HL-60 (cell line): ENCODE measurements around the gene ZNF837.

Source experiments
- DNase-seq, 2 experiments: peaks; one replicate each; pipeline ENCODE4 v3.0.0-alpha.2; 2010 to 2020; ENCODE audit warnings: low read depth in 1 of 2, low spot score in 1 of 2
- H3K27ac ChIP-seq: fragments of 250-450 bp; sonication (Bioruptor Pico); replicated peaks from 2 replicates; pipeline ENCODE4 v1.5.1; 2020; ENCODE audit warnings: mild to moderate bottlenecking, moderate library complexity
- H3K27me3 ChIP-seq: fragments of 250-450 bp; sonication (Bioruptor Pico); 2 replicates; pipeline ENCODE4 v1.5.1; 2021; ENCODE audit warnings: mild to moderate bottlenecking, moderate library complexity; ENCODE audit not compliant: insufficient read depth, poor library complexity, severe bottlenecking
- H3K4me3 ChIP-seq: replicated peaks from 2 replicates; pipeline ENCODE4 v1.5.1; 2011; ENCODE audit warnings: mild to moderate bottlenecking, control low read depth, low read length; ENCODE audit not compliant: insufficient read depth
- GABPA ChIP-seq: IDR thresholded peaks from 2 replicates; pipeline ENCODE4 v1.6.1; 2012; ENCODE audit warnings: low read depth
- POLR2AphosphoS5 ChIP-seq: IDR thresholded peaks from 2 replicates; pipeline ENCODE4 v1.6.1; 2012; ENCODE audit warnings: low read depth
- REST ChIP-seq: IDR thresholded peaks from 2 replicates; pipeline ENCODE4 v1.6.1; 2012; ENCODE audit warnings: low read depth; ENCODE audit not compliant: insufficient replicate concordance
- SPI1 ChIP-seq: IDR thresholded peaks from 2 replicates; pipeline ENCODE4 v1.6.1; 2012; ENCODE audit warnings: low read depth, mild to moderate bottlenecking, borderline replicate concordance
- TF ChIP-seq, protein P1 (sequence below): IDR thresholded peaks from one replicate; pipeline ENCODE4 v1.5.1; 2011; ENCODE audit warnings: low read length, control low read depth, inconsistent platforms; ENCODE audit not compliant: insufficient read depth

ZNF837 gene

GRCh38 chr19:58355908-58356765, 24.7 kb downstream of the ZNF837 start:
- H3K27ac ChIP-seq, result no peak overlapping the region
- TF ChIP-seq, protein P1, sequence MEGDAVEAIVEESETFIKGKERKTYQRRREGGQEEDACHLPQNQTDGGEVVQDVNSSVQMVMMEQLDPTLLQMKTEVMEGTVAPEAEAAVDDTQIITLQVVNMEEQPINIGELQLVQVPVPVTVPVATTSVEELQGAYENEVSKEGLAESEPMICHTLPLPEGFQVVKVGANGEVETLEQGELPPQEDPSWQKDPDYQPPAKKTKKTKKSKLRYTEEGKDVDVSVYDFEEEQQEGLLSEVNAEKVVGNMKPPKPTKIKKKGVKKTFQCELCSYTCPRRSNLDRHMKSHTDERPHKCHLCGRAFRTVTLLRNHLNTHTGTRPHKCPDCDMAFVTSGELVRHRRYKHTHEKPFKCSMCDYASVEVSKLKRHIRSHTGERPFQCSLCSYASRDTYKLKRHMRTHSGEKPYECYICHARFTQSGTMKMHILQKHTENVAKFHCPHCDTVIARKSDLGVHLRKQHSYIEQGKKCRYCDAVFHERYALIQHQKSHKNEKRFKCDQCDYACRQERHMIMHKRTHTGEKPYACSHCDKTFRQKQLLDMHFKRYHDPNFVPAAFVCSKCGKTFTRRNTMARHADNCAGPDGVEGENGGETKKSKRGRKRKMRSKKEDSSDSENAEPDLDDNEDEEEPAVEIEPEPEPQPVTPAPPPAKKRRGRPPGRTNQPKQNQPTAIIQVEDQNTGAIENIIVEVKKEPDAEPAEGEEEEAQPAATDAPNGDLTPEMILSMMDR, result no peak
- no peak for TF ChIP-seq REST
- TF ChIP-seq SPI1, result no peak
- TF ChIP-seq POLR2AphosphoS5, result no peak
- TF ChIP-seq GABPA, result no peak
- H3K4me3 ChIP-seq, result no peak overlapping the region
- no peaks in the 10 kb centered on the region for H3K27me3 ChIP-seq
- DNase-seq, result no peak

DNA sequence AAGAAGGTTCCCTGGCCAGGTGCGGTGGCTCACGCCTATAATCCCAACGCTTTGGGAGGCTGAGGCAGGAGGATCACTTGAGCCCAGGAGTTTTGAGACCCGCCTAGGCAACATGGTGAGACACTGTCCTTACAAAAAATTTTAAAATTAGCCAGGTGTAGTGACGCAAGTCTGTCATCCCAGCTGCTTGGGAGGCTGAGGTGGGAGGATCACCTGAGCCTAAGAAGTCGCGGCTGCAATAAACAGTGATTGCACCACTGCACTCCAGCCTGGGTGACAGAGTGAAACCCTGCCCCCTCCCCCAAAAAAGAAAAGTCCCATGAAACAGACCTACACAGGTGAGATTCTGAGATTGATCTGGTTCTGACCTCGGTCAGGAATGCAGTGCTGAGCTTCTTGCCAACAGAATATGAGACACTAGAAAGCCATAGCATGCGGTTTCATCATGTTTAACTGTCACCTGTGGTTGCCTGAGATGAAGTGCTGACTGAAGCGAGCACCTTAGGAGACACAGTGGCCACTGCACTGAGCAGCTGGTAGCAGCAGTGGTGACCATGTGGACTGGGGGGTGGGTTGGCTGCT, 25.5 kb downstream of the ZNF837 start:
- no peak for TF ChIP-seq REST
- TF ChIP-seq, protein P1, result no peak
- no peak for TF ChIP-seq GABPA
- no peak for DNase-seq
- H3K4me3 ChIP-seq, result no peak overlapping the region

GRCh38 chr19:58354478-58355030, 26.3 kb downstream of the ZNF837 start:
- DNase-seq, result no peak
- no peaks in the 10 kb centered on the region for H3K27me3 ChIP-seq
- TF ChIP-seq REST (no peak), POLR2AphosphoS5 (no peak), SPI1 (no peak), GABPA (no peak)
- TF ChIP-seq, protein P1, result no peak
- H3K4me3 ChIP-seq, result no peak overlapping the region
- no peak overlapping the region for H3K27ac ChIP-seq

More for the DNA sequence above, 25.5 kb downstream of the ZNF837 start:
- H3K27ac ChIP-seq, result no peak overlapping the region
- no peaks in the 10 kb centered on the region for H3K27me3 ChIP-seq
